ENCODE results near the gene TAF3.
A peak's percentile ranks its signal among the peaks of the same experiment; 100 is the strongest.

TAF3 gene

DNA sequence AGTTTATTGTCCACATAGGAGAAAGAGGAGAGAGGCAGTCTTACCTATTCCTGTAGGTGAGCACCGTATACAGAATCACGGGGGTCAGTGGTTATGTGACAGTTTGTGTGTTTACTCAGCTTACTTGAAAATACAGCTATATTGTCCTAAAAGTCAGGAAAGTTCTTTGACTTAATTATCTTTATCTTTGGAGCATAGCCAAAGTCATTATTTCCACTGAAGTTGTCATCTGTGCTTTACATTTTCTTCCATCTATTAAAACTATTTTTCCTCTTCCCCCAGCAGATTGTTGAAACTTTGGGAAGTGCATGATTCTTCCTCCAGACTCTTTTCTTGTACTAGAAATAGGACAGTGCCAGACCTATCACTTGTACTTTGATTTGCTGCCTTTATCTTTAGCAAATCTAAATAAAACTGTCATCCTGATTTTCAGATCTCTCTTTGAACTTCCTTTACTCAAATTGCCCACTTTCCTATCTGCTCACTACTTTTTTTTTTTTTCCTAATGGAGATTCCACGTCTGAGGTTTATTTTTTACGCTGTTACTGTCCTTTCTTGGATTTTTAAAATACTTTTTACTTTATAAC, 58.3 kb downstream of the TAF3 start:
- ATAC-seq, result no peak
- no peak for DNase-seq

DNA sequence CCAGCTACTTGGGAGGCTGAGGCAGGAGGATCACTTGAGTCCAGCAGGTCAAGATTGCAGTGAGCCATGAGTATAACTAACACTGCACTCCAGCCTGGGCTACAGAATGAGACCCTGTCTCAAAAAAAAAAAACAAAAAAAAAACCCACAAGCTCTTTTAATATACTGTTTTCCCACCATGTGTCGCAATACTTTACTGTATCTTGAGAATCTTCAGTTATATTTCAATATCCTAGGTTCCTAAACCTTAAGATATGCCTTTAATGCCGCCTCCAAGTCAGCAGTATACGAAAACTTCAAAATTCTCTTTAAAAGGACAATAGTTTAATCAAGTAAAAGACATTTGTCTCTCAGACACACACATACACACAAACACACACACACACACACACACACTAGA, 62.8 kb downstream of the TAF3 start:
- ATAC-seq, result no peak

DNA sequence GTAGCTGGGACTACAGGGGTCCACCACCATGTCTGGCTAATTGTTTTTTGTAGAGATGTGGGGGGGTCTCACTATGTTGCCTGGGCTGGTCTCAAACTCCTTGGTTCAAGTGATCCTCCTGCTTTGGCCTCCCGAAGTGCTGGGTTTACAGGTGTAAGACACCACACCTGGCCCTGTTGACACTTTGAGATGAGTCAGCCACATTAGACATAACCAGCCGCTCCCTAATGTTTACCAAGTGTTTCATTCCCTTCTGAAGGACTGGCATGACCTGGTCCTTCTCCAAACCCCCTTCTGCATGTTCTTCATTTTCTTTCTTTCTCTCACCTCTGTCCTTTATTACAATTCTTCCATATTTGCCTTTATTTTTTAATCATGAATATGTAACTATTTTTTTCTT, 67.8 kb downstream of the TAF3 start:
- ATAC-seq (no peak), DNase-seq (no peak)

More for the DNA sequence above, 62.8 kb downstream of the TAF3 start:
- no peak for DNase-seq

DNA sequence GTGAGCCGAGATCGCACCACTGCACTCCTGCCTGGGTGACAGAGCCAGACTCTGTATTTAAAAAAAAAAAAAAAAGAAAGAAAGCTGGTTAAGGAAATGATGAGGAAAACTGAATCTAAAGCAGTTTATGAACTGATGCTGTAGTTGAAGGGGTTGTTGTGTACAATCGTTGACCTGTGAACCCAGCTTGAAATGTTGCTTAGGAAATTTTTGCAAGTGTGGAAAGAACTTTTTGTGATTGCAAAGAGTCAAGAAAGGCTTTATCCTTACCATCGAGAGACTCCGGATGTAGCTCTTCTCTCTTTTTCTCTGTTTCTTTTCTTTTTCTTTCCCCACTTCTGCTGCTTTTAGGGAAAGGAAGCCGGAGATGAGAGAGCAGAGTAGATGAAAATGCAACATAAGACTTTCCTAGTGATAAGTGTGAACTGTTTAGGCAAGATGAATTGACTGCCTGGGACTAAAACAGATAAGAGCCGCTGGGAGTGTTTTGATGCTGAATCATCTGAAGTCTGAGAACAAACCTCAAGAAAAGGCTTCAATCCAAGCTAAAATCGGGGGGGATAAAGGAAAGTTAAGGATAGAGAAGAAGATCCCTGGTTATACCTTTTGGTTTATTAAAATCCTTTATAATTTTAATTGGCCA, 69.0 kb downstream of the TAF3 start:
- ATAC-seq (no peak), DNase-seq (no peak)

DNA sequence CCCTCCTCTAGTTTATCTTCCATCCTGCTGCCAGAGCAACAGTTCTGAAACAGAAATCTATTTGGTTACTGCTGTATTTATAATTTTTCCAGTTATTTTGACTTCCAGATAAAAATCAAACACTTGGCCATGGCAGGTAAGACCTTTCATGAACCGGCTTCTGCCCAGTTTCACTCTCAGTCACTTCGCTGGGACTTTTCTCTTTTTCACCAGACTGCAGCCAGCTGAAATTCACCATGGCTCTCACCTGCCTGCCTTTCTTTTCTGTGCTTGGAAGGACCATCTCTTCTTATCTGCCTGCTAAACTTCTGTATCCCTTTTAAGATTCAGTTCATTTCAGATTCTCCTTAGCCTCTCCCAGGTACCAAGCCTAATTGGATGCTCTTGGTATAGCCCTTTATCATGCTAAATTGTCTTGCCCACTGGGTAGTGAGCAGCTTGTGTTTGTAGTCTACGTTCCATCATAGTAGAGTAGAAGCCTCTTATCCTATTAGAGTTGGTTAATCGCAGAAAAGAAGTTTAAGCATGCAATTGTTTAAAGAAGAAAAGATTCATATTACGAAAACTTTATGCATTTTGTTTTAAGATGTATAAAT, 71.7 kb downstream of the TAF3 start:
- DNase-seq (no peak), ATAC-seq (no peak)

DNA sequence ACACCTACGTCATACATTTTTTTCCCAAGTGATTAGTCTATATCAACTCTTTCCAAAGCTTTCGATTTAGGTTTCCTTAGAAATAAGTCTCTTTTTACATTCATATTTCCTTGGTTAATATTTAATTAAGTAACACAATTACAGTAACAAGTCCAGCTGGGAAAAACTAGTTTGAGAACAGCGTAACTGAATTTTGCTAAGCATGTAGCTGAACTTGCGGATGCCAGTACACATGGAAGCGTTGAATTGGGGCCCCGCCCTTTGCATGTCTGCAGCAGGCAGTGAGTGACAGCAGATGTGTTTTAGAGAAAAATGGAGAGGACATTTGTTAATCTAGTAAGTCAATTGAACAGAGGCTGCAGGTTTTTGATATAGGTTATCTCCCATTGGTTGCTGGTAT, 72.5 kb downstream of the TAF3 start:
- no peak for ATAC-seq
- no peak for DNase-seq

DNA sequence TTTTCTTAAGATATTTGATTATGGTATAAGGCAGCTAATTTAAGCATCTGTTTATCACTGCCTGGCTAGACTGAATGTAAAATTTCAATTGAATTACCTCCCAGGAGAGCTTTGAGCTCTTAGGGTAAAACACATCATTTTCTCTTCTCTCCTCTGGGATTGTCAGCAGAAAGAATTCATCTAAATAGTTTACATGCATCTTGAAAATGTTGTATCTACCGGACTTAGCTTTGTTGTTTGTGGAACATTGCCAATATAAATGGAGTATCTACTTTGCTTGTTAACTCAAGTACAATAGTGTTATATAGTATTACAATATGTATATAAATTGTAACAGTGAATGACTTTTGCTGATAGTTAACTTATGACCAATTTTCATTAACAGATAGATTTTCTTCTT, 73.3 kb downstream of the TAF3 start:
- no peak for DNase-seq
- no peak for ATAC-seq

DNA sequence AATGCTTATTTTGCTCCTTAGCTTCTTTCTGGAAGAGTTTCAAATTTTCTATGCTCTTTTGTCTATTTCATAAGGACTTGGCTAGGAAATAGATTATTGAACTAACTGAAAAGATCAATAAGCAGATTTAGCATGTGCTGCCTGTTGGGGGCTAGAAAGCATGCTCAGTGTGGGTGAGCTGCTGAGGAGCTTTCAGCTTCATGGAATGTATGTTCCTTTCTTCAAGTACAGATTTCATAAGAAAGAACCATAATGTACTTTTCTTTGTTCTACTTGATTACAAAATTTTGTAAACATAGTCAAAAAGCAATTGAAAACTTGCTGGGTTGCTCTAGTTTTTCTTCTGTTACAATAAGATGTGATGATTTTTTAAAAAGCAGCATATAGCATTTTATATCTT, 73.8 kb downstream of the TAF3 start:
- DNase-seq (no peak), ATAC-seq (no peak)

DNA sequence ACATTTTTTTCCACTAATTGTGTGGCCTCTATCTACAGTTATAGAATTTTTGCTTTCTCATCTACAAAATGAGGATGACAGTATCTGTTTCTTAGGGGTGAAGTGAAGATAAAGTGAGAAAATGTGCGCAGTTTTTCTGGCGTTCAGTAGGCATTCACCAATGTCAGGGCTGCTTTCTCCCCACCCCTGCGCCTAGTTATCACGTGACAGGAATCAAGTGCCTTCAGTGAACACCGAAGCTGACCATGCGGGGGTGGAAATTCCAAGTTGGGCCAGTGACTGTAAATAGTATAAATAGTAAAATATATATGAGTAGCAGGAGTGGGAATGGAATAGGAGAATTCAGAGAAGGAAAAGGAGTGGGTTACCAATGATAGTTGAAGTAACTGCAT, 77.4 kb downstream of the TAF3 start:
- DNase-seq (no peak), ATAC-seq (no peak)

DNA sequence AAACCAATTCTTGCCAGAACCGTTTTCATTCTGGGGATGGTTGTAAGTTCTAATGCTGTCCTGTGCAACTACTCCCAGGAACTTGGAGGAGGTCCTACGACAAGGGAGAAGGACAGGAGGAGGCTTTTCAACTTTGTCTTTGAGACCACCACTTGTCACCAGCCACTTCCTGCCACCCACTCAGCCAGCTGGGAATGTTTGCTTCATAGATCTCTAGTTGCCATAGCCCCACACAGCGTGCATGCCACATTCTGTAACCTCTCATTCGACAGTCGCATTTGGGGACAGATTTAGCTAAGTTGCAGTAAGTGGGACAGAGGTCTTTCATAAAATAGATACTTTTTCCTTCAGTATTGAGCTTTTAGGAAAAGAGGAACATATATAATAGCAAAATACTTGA, 78.0 kb downstream of the TAF3 start:
- peak; percentile 32 for DNase-seq
- no peak for ATAC-seq

DNA sequence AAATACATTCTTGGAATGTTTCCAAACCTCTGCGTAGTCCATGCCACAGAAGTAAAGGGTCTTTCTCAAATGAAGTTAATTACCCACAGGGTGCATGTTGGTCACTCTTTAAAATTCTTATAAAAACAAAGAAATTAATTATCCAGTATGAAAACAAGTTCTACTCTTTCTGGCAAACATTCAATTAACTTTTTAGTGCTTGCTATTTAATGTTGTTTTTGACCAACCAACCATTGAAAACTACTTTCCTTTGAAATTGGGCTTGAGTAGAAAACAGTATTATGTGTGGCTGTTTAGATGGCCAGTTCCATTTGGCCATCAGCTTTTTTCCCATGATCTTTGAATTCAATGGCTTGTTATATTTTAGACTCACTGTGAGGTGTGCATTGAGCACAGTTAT, 83.0 kb downstream of the TAF3 start:
- DNase-seq, result no peak
- no peak for ATAC-seq

DNA sequence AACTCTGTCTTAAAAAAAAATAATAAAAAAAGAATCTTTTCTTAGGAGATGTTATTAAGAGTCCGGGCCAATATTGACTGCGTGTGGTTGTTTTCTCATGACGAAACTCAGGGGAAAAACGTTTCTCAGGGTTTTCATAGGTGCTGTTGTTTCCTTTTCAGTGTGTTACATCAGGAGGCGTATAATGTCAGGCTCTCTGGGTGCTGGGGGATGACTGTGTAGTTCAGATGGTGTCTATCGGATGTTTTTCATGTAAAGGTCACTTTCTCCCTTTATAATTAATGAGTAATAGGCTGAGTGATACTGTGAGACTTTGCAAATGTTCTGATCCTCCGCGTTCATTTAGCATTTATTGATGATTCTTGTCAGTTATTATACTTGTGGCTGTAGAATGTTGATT, 84.1 kb downstream of the TAF3 start:
- ATAC-seq (no peak), DNase-seq (no peak)

DNA sequence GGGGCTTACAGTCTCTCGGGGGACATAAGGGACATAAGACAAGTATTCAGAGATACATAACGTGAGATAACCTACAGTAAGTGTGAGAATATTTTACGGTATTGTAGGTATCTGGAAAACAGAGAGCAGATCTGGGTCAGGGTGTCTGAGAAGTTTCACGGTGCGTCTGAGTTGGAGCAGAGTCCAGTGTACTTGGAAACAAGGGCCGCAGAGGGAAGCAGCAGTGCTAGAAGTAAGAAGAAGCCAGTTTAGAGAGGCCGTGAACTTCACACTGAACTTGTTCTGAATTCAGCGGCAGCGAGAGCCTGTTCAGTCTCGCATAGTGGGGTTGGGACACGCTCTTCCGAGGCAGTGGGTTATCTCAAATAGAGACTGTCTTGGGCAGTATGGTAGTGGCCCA, 85.5 kb downstream of the TAF3 start:
- DNase-seq, result no peak
- no peak for ATAC-seq

DNA sequence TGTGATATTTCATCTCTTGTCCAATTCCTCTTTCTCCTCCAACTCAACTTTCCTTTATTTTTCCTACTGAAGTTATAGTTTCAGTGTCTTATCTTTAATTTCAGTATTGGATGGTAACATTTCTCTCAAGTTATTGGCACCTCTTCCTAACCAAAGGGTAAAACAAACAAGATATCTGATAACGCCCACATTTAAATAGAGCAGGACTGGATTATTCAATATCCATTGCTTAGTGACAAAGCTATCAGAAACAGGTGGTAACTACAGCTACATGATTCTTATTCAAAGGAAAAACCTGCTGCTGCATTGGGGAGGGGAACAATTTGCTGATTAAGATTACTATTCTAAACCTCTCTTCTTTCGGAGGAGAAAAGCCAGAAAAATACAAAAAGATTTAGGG, 87.8 kb downstream of the TAF3 start:
- DNase-seq, result no peak
- no peak for ATAC-seq

DNA sequence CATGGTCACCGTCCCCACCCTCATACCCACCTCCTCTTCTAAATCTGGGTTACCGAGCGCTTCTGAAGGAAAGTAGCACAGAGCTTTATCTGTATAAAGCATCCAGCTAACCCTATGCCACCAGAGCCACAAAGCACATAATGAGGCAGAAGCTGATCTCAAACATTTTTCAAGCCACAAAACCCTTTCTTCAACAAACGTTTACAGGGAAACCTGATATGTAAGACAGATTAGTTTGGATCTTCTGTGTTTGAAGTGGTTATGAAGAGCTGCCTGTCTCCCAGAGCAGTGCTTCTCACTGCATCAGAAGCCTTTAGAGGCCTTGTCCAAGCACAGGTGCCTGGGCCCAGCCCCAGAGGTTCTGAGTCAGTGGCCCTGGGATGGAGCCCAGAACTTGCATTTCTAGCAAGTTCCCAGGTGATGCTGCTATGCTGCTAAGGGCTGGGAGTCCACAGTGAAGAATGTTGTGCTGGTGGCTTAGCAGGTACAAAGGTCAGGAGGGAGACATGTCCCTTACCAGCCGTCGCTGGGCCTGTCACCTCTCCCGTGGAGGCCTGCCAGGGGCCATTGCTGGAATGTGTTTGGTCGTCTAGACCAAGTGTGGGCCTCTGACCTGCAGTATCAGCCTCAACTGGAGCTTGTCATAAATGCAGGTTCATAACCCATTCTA, 90.4 kb downstream of the TAF3 start:
- ATAC-seq (no peak), DNase-seq (no peak)

DNA sequence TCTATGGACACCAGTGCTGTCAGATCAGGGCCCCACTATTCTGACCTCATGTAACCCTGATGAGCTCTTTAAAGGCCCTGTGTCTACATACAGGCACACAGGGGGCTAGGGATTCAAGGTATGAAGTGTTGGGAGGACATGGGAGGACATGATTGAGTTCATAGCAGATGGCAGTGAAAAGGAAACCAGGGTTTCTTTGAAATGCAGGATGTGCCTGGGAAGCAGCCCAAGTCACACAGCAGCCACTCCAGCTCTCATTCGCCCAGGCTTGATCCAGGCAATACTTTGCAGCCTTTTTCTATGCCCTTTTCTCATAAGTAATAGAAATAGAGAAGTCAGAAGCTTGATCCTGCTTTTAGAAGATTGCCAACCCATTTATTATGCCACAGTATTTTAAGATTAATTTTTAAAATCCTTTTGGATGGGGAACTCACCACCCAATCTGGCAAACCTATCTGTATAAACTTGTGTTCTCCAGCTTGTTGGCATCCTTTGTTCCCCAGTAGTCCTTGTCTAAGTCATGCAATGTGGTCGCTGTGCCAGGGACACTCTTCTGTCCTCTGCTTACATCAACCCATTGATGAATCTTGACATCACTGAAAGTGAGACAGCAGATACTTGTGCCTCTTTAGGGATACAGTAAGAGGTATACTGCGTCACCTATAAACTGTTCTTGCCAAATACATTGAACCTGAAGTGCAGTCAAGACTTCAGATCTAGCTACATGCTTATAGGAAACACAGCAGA, 95.0 kb downstream of the TAF3 start:
- no peak for DNase-seq
- ATAC-seq, result no peak

DNA sequence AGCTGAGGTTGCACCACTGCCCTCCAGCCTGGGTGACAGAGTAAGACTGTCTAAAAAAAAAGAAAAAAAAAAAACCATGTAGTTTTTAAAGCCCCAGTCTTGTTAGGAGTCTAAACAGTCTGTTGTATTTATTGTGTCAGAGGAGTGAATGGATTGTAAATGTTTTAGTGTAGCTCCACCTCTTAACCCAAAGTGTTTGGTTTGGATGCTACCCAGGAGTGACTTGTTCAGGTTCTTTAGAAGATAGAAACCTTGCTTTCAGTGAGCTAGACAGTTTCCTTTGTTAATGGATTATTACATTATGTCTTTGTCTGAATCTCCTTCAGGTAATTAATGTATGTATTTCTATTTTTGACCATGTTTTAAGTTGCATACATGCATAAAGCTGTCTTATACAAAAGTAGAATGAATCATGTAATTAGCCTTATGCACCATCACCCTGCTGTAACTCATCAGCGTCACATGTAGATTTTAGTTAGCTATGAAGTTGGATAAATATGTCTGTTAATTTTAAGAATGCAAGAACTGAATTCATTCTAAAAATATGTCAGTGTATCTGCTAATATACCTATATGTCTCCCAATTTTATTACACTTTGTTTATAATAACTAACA, 97.7 kb downstream of the TAF3 start:
- no peak for DNase-seq
- ATAC-seq, result no peak

DNA sequence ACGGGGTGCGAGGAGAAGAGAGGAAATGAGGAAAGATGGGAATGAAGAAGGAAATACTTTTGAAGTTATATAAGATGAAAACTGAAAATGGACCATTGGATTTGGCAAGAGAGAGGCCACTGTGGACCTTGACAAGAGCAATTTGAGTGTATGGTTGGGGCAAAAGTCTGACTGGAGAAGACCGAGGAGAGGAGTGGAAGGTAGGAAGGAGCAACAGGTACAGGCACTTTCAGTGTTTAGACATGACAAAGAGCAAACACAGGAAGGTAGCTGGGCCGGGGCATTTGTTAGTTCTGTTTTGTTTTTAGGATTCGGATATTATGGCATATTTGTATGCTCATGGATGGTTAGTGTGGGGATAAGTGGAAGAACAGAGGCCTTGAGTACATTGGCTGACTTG, 99.4 kb downstream of the TAF3 start:
- no peak for ATAC-seq

DNA sequence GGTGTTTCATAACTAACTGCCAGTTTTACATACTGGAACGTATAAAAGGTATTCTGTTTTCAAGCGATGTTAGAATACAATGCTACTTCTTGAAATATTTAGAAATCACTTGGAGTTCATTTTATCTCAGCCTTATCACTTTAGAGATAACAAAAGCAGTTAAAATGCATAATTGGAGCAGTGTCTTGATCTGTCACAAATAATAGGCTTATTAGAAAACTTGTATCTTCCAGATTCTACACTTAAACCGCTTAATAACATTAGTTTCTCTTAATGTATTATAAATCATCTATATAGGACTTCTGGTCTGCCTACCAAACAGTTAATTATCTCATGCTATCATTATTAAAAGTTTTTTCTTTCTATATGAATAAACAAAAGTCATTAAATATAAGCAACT, 104.4 kb downstream of the TAF3 start:
- ATAC-seq (no peak), DNase-seq (no peak)

More for the DNA sequence above, 99.4 kb downstream of the TAF3 start:
- no peak for DNase-seq

DNA sequence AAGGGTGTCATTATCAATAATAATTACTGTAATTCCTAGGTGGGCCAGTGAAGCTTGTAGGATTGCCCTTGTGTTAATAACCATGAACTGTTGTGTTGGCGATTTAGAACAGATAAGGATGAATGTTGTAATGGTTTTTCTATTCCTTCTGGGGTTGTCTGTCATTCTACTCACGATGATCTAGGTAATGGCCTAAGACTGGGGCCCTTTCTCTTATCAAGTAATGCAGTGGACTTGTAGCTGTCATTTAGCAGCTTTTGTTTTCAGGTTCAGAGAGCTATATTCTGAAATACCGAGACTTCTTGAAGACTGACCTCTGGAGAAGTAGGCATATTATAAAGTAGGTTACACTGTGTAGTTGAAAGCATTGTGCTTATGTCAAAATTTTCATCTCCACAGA, 110.2 kb downstream of the TAF3 start:
- DNase-seq (no peak), ATAC-seq (no peak)

DNA sequence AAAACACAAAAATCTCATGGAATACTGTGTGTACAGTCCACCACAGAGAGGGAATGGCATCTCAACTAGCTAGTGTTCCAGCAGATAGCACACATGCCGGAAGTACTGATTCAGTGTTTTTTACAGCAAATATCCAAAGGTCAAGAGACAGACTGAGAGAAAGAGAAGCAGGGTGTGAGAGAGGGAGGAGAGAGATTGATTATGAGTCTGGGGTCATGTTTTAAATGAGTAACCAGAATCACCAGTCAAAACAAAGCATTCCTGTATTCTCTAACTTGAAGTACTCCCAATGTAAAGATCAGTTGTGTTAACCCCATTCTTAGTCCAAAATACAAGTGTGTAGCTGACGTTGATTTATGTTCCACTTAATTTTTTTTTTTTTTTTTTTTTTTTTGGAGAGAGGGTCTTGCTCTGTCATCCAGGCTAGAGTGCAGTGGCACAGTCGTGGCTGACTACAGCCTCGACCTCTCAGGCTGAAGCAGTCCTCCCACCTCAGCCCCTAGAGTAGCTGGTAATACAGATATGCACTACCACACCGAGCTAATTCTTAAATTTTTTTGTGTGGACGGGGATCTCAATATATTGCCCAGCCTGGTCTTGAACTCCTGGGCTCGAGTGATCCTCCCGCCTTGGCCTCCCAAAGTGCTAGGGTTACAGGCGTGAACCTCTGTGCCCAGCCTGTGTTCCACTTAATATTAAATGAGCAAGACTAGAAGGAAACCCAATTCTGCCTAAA, 114.2 kb downstream of the TAF3 start:
- ATAC-seq, result no peak
- DNase-seq, result no peak

DNA sequence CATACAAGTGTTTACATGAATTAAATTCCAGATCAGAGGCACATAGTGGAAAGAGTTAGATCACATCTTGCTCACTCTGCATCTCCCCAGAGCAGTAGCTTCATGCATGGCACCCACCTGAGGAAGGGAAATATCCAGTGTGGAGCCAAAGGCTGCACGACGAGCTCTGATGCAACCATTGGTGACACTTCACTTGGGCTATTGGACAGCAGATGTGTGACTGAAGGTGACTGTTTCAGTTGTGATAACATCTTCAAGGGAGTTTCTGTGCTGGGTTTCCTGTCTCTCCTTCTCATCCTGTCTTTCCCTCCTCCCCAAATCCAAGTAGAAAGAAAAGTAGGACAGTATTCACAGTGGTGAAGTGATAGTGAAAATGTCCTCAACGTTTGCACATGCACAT, 115.0 kb downstream of the TAF3 start:
- DNase-seq (no peak), ATAC-seq (no peak)
